Esophagus muscularis mucosa (tissue), 3 donors: ENCODE results near the gene OIP5.

Source experiments
- CTCF ChIP-seq, 3 experiments: fragments of 200-600 bp in 2 of 3; fragments of 450-650 bp in 1 of 3; sonication (generic) in 2 of 3; IDR thresholded peaks; one replicate each; pipeline ENCODE4 v1.5.1; 2017 to 2019; ENCODE audit warnings: antibody characterized with exemption in 3 of 3, mild to moderate bottlenecking in 2 of 3, moderate library complexity in 1 of 3
- POLR2A ChIP-seq: fragments of 450-650 bp; IDR thresholded peaks from one replicate; pipeline ENCODE4 v1.6.1; 2017; ENCODE audit warnings: antibody characterized with exemption, moderate library complexity, mild to moderate bottlenecking, low read depth
- POLR2AphosphoS5 ChIP-seq, 2 donors: sonication (generic); formaldehyde crosslinking; IDR thresholded peaks; one replicate each; pipeline ENCODE4 v1.6.1; 2017; ENCODE audit warnings: antibody characterized with exemption in 2 of 2

- TF ChIP-seq CTCF (IDR thresholded peaks at IDR 0.05) (no peak), POLR2AphosphoS5 (IDR thresholded peaks at IDR 0.05) (no peak), POLR2A (no peak)
Measured at GRCh38 chr15:41285285-41285684, 47.1 kb downstream of the OIP5 start.
